ENCODE results near the gene ACADS. TPM values are rescaled to one million over a fixed set of nuclear protein-coding genes. Genes with fewer than 3 reads are reported as not detected.

Gene ACADS
- total RNA-seq, 1 donor = 10.5 TPM

GRCh38 chr12:120720987-120721801 is 4.4 kb upstream of the ACADS start:
- Histone ChIP-seq H3K4me1 (ENCODE audit: insufficient read depth, low read length) (peaks cover 22% of the 10 kb centered on the region), H3K27me3 (ENCODE audit: insufficient read depth, low read length) (no peaks in the 10 kb centered on the region), H2AFZ (ENCODE audit: low read length) (no peak overlapping the region), H3K4me3 (ENCODE audit: insufficient read depth, low read length) (no peak overlapping the region), H3K36me3 (ENCODE audit: insufficient read depth, low read length) (peaks cover 67% of the 10 kb centered on the region), H3K79me2 (ENCODE audit: insufficient read depth, low read length) (peaks cover 10% of the 10 kb centered on the region), H4K20me1 (ENCODE audit: insufficient read depth, low read length) (peaks cover 13% of the 10 kb centered on the region), H3K9me3 (ENCODE audit: low read depth, low read length) (no peaks in the 10 kb centered on the region), H3K27ac (ENCODE audit: low read depth, low read length) (peak overlapping the region; percentile 34), H3K4me2 (ENCODE audit: insufficient read depth, low read length) (no peak overlapping the region)
- DNase-seq (ENCODE audit: insufficient read length, low spot score, missing footprints) = no peak
- no peak for TF ChIP-seq CTCF (IDR thresholded peaks at IDR 0.05; ENCODE audit: extremely low read depth, low read depth, low read length)

- no peaks in the 10 kb centered on the region for H3K27me3 ChIP-seq (ENCODE audit: insufficient read depth, low read length)
- no peak overlapping the region for H3K4me3 ChIP-seq (ENCODE audit: insufficient read depth, low read length)
- H2AFZ ChIP-seq (ENCODE audit: low read length) = no peak overlapping the region
- peaks cover 13% of the 10 kb centered on the region for H4K20me1 ChIP-seq (ENCODE audit: insufficient read depth, low read length)
- DNase-seq (ENCODE audit: insufficient read length, low spot score, missing footprints) = no peak
- no peaks in the 10 kb centered on the region for H3K9me3 ChIP-seq (ENCODE audit: low read depth, low read length)
- H3K4me2 ChIP-seq (ENCODE audit: insufficient read depth, low read length) = no peak overlapping the region
- peaks cover 60% of the 10 kb centered on the region for H3K36me3 ChIP-seq (ENCODE audit: insufficient read depth, low read length)
- no peak for TF ChIP-seq CTCF (IDR thresholded peaks at IDR 0.05; ENCODE audit: extremely low read depth, low read depth, low read length)
- peaks cover 24% of the 10 kb centered on the region for H3K4me1 ChIP-seq (ENCODE audit: insufficient read depth, low read length)
- no peak overlapping the region for H3K27ac ChIP-seq (ENCODE audit: low read depth, low read length)
- H3K79me2 ChIP-seq (ENCODE audit: insufficient read depth, low read length) = peaks cover 10% of the 10 kb centered on the region
Measured at GRCh38 chr12:120721866-120722265, 3.8 kb upstream of the ACADS start.

- peaks cover 13% of the 10 kb centered on the region for H4K20me1 ChIP-seq (ENCODE audit: insufficient read depth, low read length)
- H3K4me1 ChIP-seq (ENCODE audit: insufficient read depth, low read length) = peaks cover 24% of the 10 kb centered on the region
- H3K4me3 ChIP-seq (ENCODE audit: insufficient read depth, low read length) = no peak overlapping the region
- H3K27me3 ChIP-seq (ENCODE audit: insufficient read depth, low read length) = no peaks in the 10 kb centered on the region
- no peak for TF ChIP-seq CTCF (IDR thresholded peaks at IDR 0.05; ENCODE audit: extremely low read depth, low read depth, low read length)
- no peak for DNase-seq (ENCODE audit: insufficient read length, low spot score, missing footprints)
- H3K9me3 ChIP-seq (ENCODE audit: low read depth, low read length) = no peaks in the 10 kb centered on the region
- peaks cover 10% of the 10 kb centered on the region for H3K79me2 ChIP-seq (ENCODE audit: insufficient read depth, low read length)
- H2AFZ ChIP-seq (ENCODE audit: low read length) = no peak overlapping the region
- no peak overlapping the region for H3K4me2 ChIP-seq (ENCODE audit: insufficient read depth, low read length)
- H3K36me3 ChIP-seq (ENCODE audit: insufficient read depth, low read length) = peaks cover 56% of the 10 kb centered on the region
- no peak overlapping the region for H3K27ac ChIP-seq (ENCODE audit: low read depth, low read length)
Measured at GRCh38 chr12:120722784-120723183, 2.8 kb upstream of the ACADS start.

GRCh38 chr12:120724720-120725119 is 906 bp upstream of the ACADS start:
- H3K27ac ChIP-seq (ENCODE audit: low read depth, low read length) = peak overlapping the region; percentile 56
- DNase-seq (ENCODE audit: insufficient read length, low spot score, missing footprints) = no peak
- no peaks in the 10 kb centered on the region for H3K27me3 ChIP-seq (ENCODE audit: insufficient read depth, low read length)
- peak overlapping the region; percentile 83 for H3K4me3 ChIP-seq (ENCODE audit: insufficient read depth, low read length)
- no peaks in the 10 kb centered on the region for H3K9me3 ChIP-seq (ENCODE audit: low read depth, low read length)
- H3K36me3 ChIP-seq (ENCODE audit: insufficient read depth, low read length) = peaks cover 41% of the 10 kb centered on the region
- peaks cover 24% of the 10 kb centered on the region for H3K4me1 ChIP-seq (ENCODE audit: insufficient read depth, low read length)
- TF ChIP-seq CTCF (IDR thresholded peaks at IDR 0.05; ENCODE audit: extremely low read depth, low read depth, low read length) = no peak
- peak overlapping the region; percentile 94 for H3K4me2 ChIP-seq (ENCODE audit: insufficient read depth, low read length)
- H2AFZ ChIP-seq (ENCODE audit: low read length) = no peak overlapping the region
- H3K79me2 ChIP-seq (ENCODE audit: insufficient read depth, low read length) = peaks cover 10% of the 10 kb centered on the region
- peaks cover 13% of the 10 kb centered on the region for H4K20me1 ChIP-seq (ENCODE audit: insufficient read depth, low read length)
